Spleen (tissue), 11 donors: ENCODE results near the gene SMCHD1. TPM values are rescaled to one million over a fixed set of nuclear protein-coding genes. Genes with fewer than 3 reads are reported as not detected.

Experiments used
- DNase-seq: peaks from one replicate; pipeline ENCODE4 v3.0.0-alpha.2; 2020
- H3K27ac ChIP-seq, 8 donors: fragments of 200-600 bp; sonication (generic) in 7 of 8; 1 replicate in 4 of 8; 2 replicates in 4 of 8; pipeline versions ENCODE4 v1.5.0 to v1.8.0; 2016 to 2021; ENCODE audit warnings: inconsistent platforms in 4 of 8, mild to moderate bottlenecking in 4 of 8, moderate library complexity in 1 of 8
- H3K27me3 ChIP-seq, 7 donors: fragments of 200-600 bp; sonication (generic) in 6 of 7; replicated peaks in 1 of 7; 1 replicate in 4 of 7; 2 replicates in 3 of 7; pipeline versions ENCODE4 v1.5.0 to v1.8.0; 2016 to 2021; ENCODE audit warnings: inconsistent platforms in 3 of 7, mild to moderate bottlenecking in 1 of 7
- H3K36me3 ChIP-seq, 6 donors: fragments of 200-600 bp; sonication (generic) in 5 of 6; 1 replicate in 4 of 6; 2 replicates in 2 of 6; pipeline versions ENCODE4 v1.5.0 to v1.8.0; 2016 to 2021; ENCODE audit warnings: inconsistent platforms in 2 of 6
- H3K4me1 ChIP-seq, 6 donors: fragments of 200-600 bp; sonication (generic) in 5 of 6; 1 replicate in 3 of 6; 2 replicates in 3 of 6; pipeline versions ENCODE4 v1.5.0 to v1.8.0; 2016 to 2021; ENCODE audit warnings: inconsistent platforms in 3 of 6
- H3K4me3 ChIP-seq, 8 donors: fragments of 200-600 bp; sonication (generic) in 7 of 8; 1 replicate in 4 of 8; 2 replicates in 4 of 8; pipeline versions ENCODE4 v1.5.0 to v1.8.0; 2016 to 2021; ENCODE audit warnings: inconsistent platforms in 4 of 8, mild to moderate bottlenecking in 4 of 8, moderate library complexity in 2 of 8
- H3K9me3 ChIP-seq, 8 donors: fragments of 200-600 bp; sonication (generic) in 7 of 8; 1 replicate in 4 of 8; 2 replicates in 4 of 8; pipeline versions ENCODE4 v1.5.0 to v1.8.0; 2016 to 2021; ENCODE audit warnings: inconsistent platforms in 4 of 8
- CTCF ChIP-seq, 11 experiments: fragments of 200-600 bp in 7 of 11; fragments of 450-650 bp in 4 of 11; sonication (generic) in 4 of 11; IDR thresholded peaks in 8 of 11; conservative IDR thresholded peaks in 3 of 11; 1 replicate in 7 of 11; 2 replicates in 4 of 11; pipeline versions ENCODE4 v1.4.0 to v1.8.0; 2016 to 2021; ENCODE audit warnings: antibody characterized with exemption in 11 of 11, inconsistent platforms in 4 of 11, mild to moderate bottlenecking in 1 of 11
- POLR2A ChIP-seq, 3 donors: fragments of 450-650 bp; IDR thresholded peaks; one replicate each; pipeline ENCODE4 v1.5.1; 2017; ENCODE audit warnings: antibody characterized with exemption in 3 of 3, mild to moderate bottlenecking in 1 of 3
- POLR2AphosphoS5 ChIP-seq, 3 donors: sonication (generic); formaldehyde crosslinking; IDR thresholded peaks; one replicate each; pipeline ENCODE4 v1.5.1; 2017; ENCODE audit warnings: antibody characterized with exemption in 3 of 3
- WGBS, 5 donors: extraction: QIAGEN DNeasy Blood & Tissue Kit in 3 of 5; methylation state at CpG; one replicate each; pipeline versions ENCODE4 v1.1.5 to v1.1.7; 2013 to 2018; 5-methylcytosine and 5-hydroxymethylcytosine counted together
- intact Hi-C: fragments of 100-400 bp; cut with DNase I; formaldehyde crosslinking; loops from one replicate; pipeline ENCODE4 v1.15.0; 2023; ENCODE audit warnings: low total_unique reads
- polyA plus RNA-seq, 3 donors: library from polyadenylated mRNA; stranded (reverse); fragments of 200-250 nt; gene quantifications; one replicate each; pipeline ENCODE4 v1.2.1, GENCODE V29; 2013
- total RNA-seq, 7 donors: library from RNA; depleted of rRNA in 3 of 7; stranded (reverse); fragments of >200 nt in 3 of 7; fragmentation: NEBNext Ultra II Directional in 4 of 7; extraction: Animal tissue kit (Norgen Biotek cat#: 25700) in 4 of 7; gene quantifications; one replicate each; pipeline versions ENCODE4 v1.1.0 to v1.2.1, GENCODE V29; 2016 to 2021
- donor health status: healthy with polysubstance abuse.
- donor health status: DM: no; HTN: no; CAD: no; lungs with moderate emphysema.
- donor health status: DM: no; HTN: no; CAD: no.
- donor health status: Bipolar disorder and iron deficiency.
- donor health status: healthy.
- donor health status: DM: no; HTN: no; CAD: no.
- donor health status: DM: yes; HTN: yes; CAD: no.

The SMCHD1 gene
- total and polyA plus RNA-seq, 10 donors, result 14.7 to 361 (median 148) TPM

GRCh38 chr18:2610549-2610948, 45.0 kb upstream of the SMCHD1 start:
- 41 to 68% (median 59%) methylated on average over 5 of the region's 5 CpGs for WGBS, 5 donors
- peaks cover 0 to 9% (median 4%) of the 10 kb centered on the region in 8 donors for H3K9me3 ChIP-seq
- DNase-seq, result no peak
- H3K27me3 ChIP-seq, result no peaks in the 10 kb centered on the region
- peaks cover 5 to 29% (median 12%) of the 10 kb centered on the region in 6 donors for H3K4me1 ChIP-seq
- H3K4me3 ChIP-seq, result no peak overlapping the region
- peaks cover 0 to 24% (median 0%) of the 10 kb centered on the region in 6 donors for H3K36me3 ChIP-seq
- no peak for TF ChIP-seq POLR2AphosphoS5 (IDR thresholded peaks at IDR 0.05)
- no peak for TF ChIP-seq CTCF (IDR thresholded peaks at IDR 0.05 in 8 of 11, conservative IDR thresholded peaks at IDR 0.05 in 3 of 11)
- TF ChIP-seq POLR2A (IDR thresholded peaks at IDR 0.05), result no peak
- intact Hi-C loops, result no loop called here
- H3K27ac ChIP-seq, result peak overlapping the region in 4 of 8 donors; percentile 55 to 77 (median 60)

GRCh38 chr18:2612996-2613395, 42.5 kb upstream of the SMCHD1 start:
- Histone ChIP-seq H3K4me1 (peaks cover 0 to 9% (median 0%) of the 10 kb centered on the region in 6 donors), H3K9me3 (peaks cover 0 to 9% (median 4%) of the 10 kb centered on the region in 8 donors), H3K4me3 (no peak overlapping the region), H3K36me3 (peaks cover 0 to 25% (median 2%) of the 10 kb centered on the region in 6 donors), H3K27ac (no peak overlapping the region), H3K27me3 (no peaks in the 10 kb centered on the region)
- no peak for TF ChIP-seq CTCF (IDR thresholded peaks at IDR 0.05 in 8 of 11, conservative IDR thresholded peaks at IDR 0.05 in 3 of 11)
- no peak for TF ChIP-seq POLR2A (IDR thresholded peaks at IDR 0.05)
- TF ChIP-seq POLR2AphosphoS5 (IDR thresholded peaks at IDR 0.05), result no peak
- WGBS, 5 donors, result 94 to 100% (median 97%) methylated on average over 1 of the region's 1 CpG
- DNase-seq, result no peak
- intact Hi-C loops, result no loop called here

- Histone ChIP-seq H3K36me3 (peaks cover 0 to 11% (median 2%) of the 10 kb centered on the region in 6 donors), H3K27ac (no peak overlapping the region), H3K4me1 (no peaks in the 10 kb centered on the region), H3K4me3 (no peak overlapping the region), H3K27me3 (no peaks in the 10 kb centered on the region), H3K9me3 (peaks cover 0 to 9% (median 4%) of the 10 kb centered on the region in 8 donors)
- WGBS, 5 donors, result 77 to 92% (median 78%) methylated on average over 4 of the region's 4 CpGs
- TF ChIP-seq CTCF (IDR thresholded peaks at IDR 0.05 in 8 of 11, conservative IDR thresholded peaks at IDR 0.05 in 3 of 11) (no peak), POLR2AphosphoS5 (IDR thresholded peaks at IDR 0.05) (no peak), POLR2A (IDR thresholded peaks at IDR 0.05) (no peak)
- no peak for DNase-seq
- intact Hi-C loops, result no loop called here
These were observed 38.0 kb upstream of the SMCHD1 start for GRCh38 chr18:2617401-2617998.

- Histone ChIP-seq H3K4me3 (no peak overlapping the region), H3K9me3 (peaks cover 0 to 9% (median 4%) of the 10 kb centered on the region in 8 donors), H3K27ac (no peak overlapping the region), H3K36me3 (peaks cover 0 to 11% (median 2%) of the 10 kb centered on the region in 6 donors), H3K4me1 (no peaks in the 10 kb centered on the region), H3K27me3 (no peaks in the 10 kb centered on the region)
- WGBS, 5 donors, result 91 to 96% (median 93%) methylated on average over 4 of the region's 4 CpGs
- no peak for DNase-seq
- TF ChIP-seq POLR2AphosphoS5 (IDR thresholded peaks at IDR 0.05) (no peak), CTCF (IDR thresholded peaks at IDR 0.05 in 8 of 11, conservative IDR thresholded peaks at IDR 0.05 in 3 of 11) (no peak), POLR2A (IDR thresholded peaks at IDR 0.05) (no peak)
- intact Hi-C loops, result no loop called here
These were observed 37.5 kb upstream of the SMCHD1 start for GRCh38 chr18:2618009-2618408.
